Fibroblast of lung (primary cell): ENCODE results near the gene SEPHS2. TPM values are rescaled to one million over a fixed set of nuclear protein-coding genes. Genes with fewer than 3 reads are reported as not detected.

ENCODE experiments used
- DNase-seq, 2 donors: peaks; one replicate each; pipeline versions ENCODE4 v3.0.0 to v3.0.0-alpha.2; 2010; ENCODE audit warnings: low read depth in 2 of 2
- H2AFZ ChIP-seq: 2 replicates; pipeline ENCODE4 v1.5.1; 2012; ENCODE audit warnings: low read length, control low read depth, inconsistent platforms
- H3K27ac ChIP-seq: 2 replicates; pipeline ENCODE4 v1.5.1; 2011; ENCODE audit warnings: low read length, control low read depth; ENCODE audit not compliant: insufficient read depth
- H3K27me3 ChIP-seq: 2 replicates; pipeline ENCODE4 v1.5.1; 2011; ENCODE audit warnings: mild to moderate bottlenecking, low read length; ENCODE audit not compliant: control insufficient read depth, insufficient read depth
- H3K36me3 ChIP-seq: 2 replicates; pipeline ENCODE4 v1.5.1; 2011; ENCODE audit warnings: low read length; ENCODE audit not compliant: control insufficient read depth, insufficient read depth
- H3K4me1 ChIP-seq: 2 replicates; pipeline ENCODE4 v1.5.1; 2011; ENCODE audit warnings: low read length; ENCODE audit not compliant: control insufficient read depth, insufficient read depth; ENCODE audit errors: extremely low read depth
- H3K4me2 ChIP-seq: 2 replicates; pipeline ENCODE4 v1.5.1; 2011; ENCODE audit warnings: low read length, control low read depth; ENCODE audit not compliant: insufficient read depth; ENCODE audit errors: extremely low read depth
- H3K4me3 ChIP-seq, 4 experiments: fragments of 200-600 bp in 1 of 4; sonication (generic) in 1 of 4; replicated peaks in 1 of 4; 2 replicates each; pipeline ENCODE4 v1.5.1; 2011 to 2016; ENCODE audit warnings: low read length in 4 of 4, low read depth in 3 of 4, mild to moderate bottlenecking in 3 of 4, control low read depth in 2 of 4, inconsistent platforms in 1 of 4, mixed read lengths in 1 of 4; ENCODE audit not compliant: insufficient read depth in 1 of 4; ENCODE audit errors: control extremely low read depth in 1 of 4
- H3K79me2 ChIP-seq: 2 replicates; pipeline ENCODE4 v1.5.1; 2012; ENCODE audit warnings: mild to moderate bottlenecking, low read length, inconsistent platforms; ENCODE audit not compliant: control insufficient read depth, insufficient read depth
- H3K9ac ChIP-seq: 2 replicates; pipeline ENCODE4 v1.5.1; 2011; ENCODE audit warnings: mild to moderate bottlenecking, low read length, control low read depth; ENCODE audit not compliant: insufficient read depth
- H3K9me3 ChIP-seq: 2 replicates; pipeline ENCODE4 v1.5.1; 2012; ENCODE audit warnings: low read depth, low read length; ENCODE audit not compliant: control insufficient read depth, insufficient read depth
- H4K20me1 ChIP-seq: 2 replicates; pipeline ENCODE4 v1.5.1; 2011; ENCODE audit warnings: low read length; ENCODE audit not compliant: control insufficient read depth, insufficient read depth; ENCODE audit errors: extremely low read depth
- CTCF ChIP-seq, 2 donors: IDR thresholded peaks in 1 of 2; conservative IDR thresholded peaks in 1 of 2; 1 replicate in 1 of 2; 2 replicates in 1 of 2; pipeline ENCODE4 v1.5.1; 2011 to 2012; ENCODE audit warnings: low read length in 2 of 2, control low read depth in 1 of 2, inconsistent platforms in 1 of 2, low read depth in 1 of 2, mild to moderate bottlenecking in 1 of 2
- EZH2 ChIP-seq: IDR thresholded peaks from 2 replicates; pipeline ENCODE4 v1.5.1; 2012; ENCODE audit warnings: low read length, control low read depth, mild to moderate bottlenecking; ENCODE audit errors: missing control alignments
- polyA plus RNA-seq, 2 donors: library from polyadenylated mRNA; depleted of rRNA in 1 of 2; stranded (reverse) in 1 of 2; unstranded in 1 of 2; fragments of >200 nt; gene quantifications; 2 replicates each; pipeline ENCODE4 v1.2.1, GENCODE V29; 2011 to 2012; ENCODE audit warnings: missing spikeins in 1 of 2
- total RNA-seq: library from RNA; depleted of rRNA; stranded (reverse); fragments of >200 nt; gene quantifications from 2 replicates; pipeline ENCODE4 v1.2.1, GENCODE V29; 2014

SEPHS2 gene
- total and polyA plus RNA-seq, 2 donors (not counting 1 experiment from before 2014, with no cell fraction given) = 26.6 to 41.8 TPM

GRCh38 chr16:30473231-30474073 lies 27.8 kb upstream of the SEPHS2 start:
- no peak overlapping the region for H3K27ac ChIP-seq
- no peaks in the 10 kb centered on the region for H4K20me1 ChIP-seq
- H2AFZ ChIP-seq = no peak overlapping the region
- no peaks in the 10 kb centered on the region for H3K36me3 ChIP-seq
- H3K9ac ChIP-seq = no peak overlapping the region
- peaks cover 23% of the 10 kb centered on the region for H3K27me3 ChIP-seq
- no peak overlapping the region for H3K4me2 ChIP-seq
- H3K9me3 ChIP-seq = no peaks in the 10 kb centered on the region
- H3K79me2 ChIP-seq = no peaks in the 10 kb centered on the region
- TF ChIP-seq CTCF (conservative IDR thresholded peaks at IDR 0.05 in 1 of 2, IDR thresholded peaks at IDR 0.05 in 1 of 2; ENCODE audit: low read depth in 1 of 2, low read length in 2 of 2) (no peak), EZH2 (no peak)
- DNase-seq = no peak
- H3K4me1 ChIP-seq = no peaks in the 10 kb centered on the region
- no peak overlapping the region for H3K4me3 ChIP-seq

- Histone ChIP-seq H2AFZ (no peak within 1 kb of the TSS), H3K27me3 (peaks cover 23% of the 10 kb centered on the region), H3K9ac (no peak within 1 kb of the TSS), H3K4me1 (no peaks in the 10 kb centered on the region), H3K4me2 (no peak within 1 kb of the TSS), H3K27ac (no peak within 1 kb of the TSS), H3K79me2 (no peaks in the 10 kb centered on the region), H3K36me3 (no peaks in the 10 kb centered on the region), H4K20me1 (no peaks in the 10 kb centered on the region), H3K9me3 (no peaks in the 10 kb centered on the region), H3K4me3 (no peak within 1 kb of the TSS)
- no peak for DNase-seq
- TF ChIP-seq CTCF (conservative IDR thresholded peaks at IDR 0.05 in 1 of 2, IDR thresholded peaks at IDR 0.05 in 1 of 2; ENCODE audit: low read depth in 1 of 2, low read length in 2 of 2) (no peak), EZH2 (no peak)
Measured at GRCh38 chr16:30472328-30472942, 26.8 kb upstream of the SEPHS2 start, which contains the start of gene ITGAL. Gene ITGAL (plus strand): TSS chr16:30472742. CDS start chr16:30472838, 96 bp downstream.

- no peaks in the 10 kb centered on the region for H3K9me3 ChIP-seq
- H3K79me2 ChIP-seq = no peaks in the 10 kb centered on the region
- TF ChIP-seq CTCF (conservative IDR thresholded peaks at IDR 0.05 in 1 of 2, IDR thresholded peaks at IDR 0.05 in 1 of 2; ENCODE audit: low read depth in 1 of 2, low read length in 2 of 2) (no peak), EZH2 (no peak)
- no peak overlapping the region for H3K27ac ChIP-seq
- no peak for DNase-seq
- H4K20me1 ChIP-seq = no peaks in the 10 kb centered on the region
- no peak overlapping the region for H3K4me2 ChIP-seq
- peaks cover 21% of the 10 kb centered on the region for H3K27me3 ChIP-seq
- H2AFZ ChIP-seq = no peak overlapping the region
- no peaks in the 10 kb centered on the region for H3K36me3 ChIP-seq
- H3K4me1 ChIP-seq = no peaks in the 10 kb centered on the region
- no peak overlapping the region for H3K4me3 ChIP-seq
- H3K9ac ChIP-seq = no peak overlapping the region
Measured at GRCh38 chr16:30470632-30470995, 24.9 kb upstream of the SEPHS2 start.
